ENCODE results near the gene GIT2.

DNA sequence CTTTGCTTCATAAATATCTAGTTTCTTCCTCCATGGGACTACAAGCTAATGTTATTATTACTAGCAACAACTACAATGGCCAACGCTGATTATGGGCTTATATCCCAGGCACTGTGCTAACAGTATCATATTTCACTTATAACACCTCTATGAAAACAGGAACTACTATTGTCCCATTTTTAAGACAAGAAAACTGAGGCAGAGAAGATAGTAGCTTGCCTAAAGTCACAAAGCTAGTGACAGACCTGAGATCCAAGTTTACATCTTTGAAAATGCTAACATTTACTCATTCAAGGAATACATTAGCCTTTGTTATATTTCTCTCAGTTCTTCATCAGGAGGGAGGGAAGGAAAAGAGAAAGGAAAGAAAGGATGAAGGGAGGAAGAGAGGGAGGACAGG lies 32.8 kb downstream of the GIT2 start:
- TF ChIP-seq, protein P1, sequence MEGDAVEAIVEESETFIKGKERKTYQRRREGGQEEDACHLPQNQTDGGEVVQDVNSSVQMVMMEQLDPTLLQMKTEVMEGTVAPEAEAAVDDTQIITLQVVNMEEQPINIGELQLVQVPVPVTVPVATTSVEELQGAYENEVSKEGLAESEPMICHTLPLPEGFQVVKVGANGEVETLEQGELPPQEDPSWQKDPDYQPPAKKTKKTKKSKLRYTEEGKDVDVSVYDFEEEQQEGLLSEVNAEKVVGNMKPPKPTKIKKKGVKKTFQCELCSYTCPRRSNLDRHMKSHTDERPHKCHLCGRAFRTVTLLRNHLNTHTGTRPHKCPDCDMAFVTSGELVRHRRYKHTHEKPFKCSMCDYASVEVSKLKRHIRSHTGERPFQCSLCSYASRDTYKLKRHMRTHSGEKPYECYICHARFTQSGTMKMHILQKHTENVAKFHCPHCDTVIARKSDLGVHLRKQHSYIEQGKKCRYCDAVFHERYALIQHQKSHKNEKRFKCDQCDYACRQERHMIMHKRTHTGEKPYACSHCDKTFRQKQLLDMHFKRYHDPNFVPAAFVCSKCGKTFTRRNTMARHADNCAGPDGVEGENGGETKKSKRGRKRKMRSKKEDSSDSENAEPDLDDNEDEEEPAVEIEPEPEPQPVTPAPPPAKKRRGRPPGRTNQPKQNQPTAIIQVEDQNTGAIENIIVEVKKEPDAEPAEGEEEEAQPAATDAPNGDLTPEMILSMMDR (IDR thresholded peaks at IDR 0.05): no peak
- no peak for TF ChIP-seq POLR2A (IDR thresholded peaks at IDR 0.05)

Measured in breast epithelium (tissue), 3 donors.